Subcutaneous adipose tissue (tissue), 4 donors: ENCODE measurements around the gene PSPH. TPM values are rescaled to one million over a fixed set of nuclear protein-coding genes. Genes with fewer than 3 reads are reported as not detected.

Experiments
- CTCF ChIP-seq: fragments of 450-650 bp; IDR thresholded peaks from one replicate; pipeline ENCODE4 v1.5.1; 2016; ENCODE audit warnings: low read depth, mild to moderate bottlenecking, control low read depth, antibody characterized with exemption, moderate library complexity
- total RNA-seq, 4 donors: library from RNA; depleted of rRNA; stranded (reverse); fragments of >200 nt; gene quantifications; one replicate each; pipeline ENCODE4 v1.1.0, GENCODE V29; 2016

Gene PSPH
- total RNA-seq, 4 donors from 2014 or later, result 11.2 to 23.0 (median 13.2) TPM

GRCh38 chr7:56046721-56047445 lies 4.4 kb downstream of the PSPH start:
- no peak for TF ChIP-seq CTCF

GRCh38 chr7:56040730-56041129 lies 10.5 kb downstream of the PSPH start:
- TF ChIP-seq CTCF, result no peak

GRCh38 chr7:56033671-56034432 lies 17.4 kb downstream of the PSPH start:
- no peak for TF ChIP-seq CTCF

- no peak for TF ChIP-seq CTCF
Measured at GRCh38 chr7:56030340-56030739, 20.9 kb downstream of the PSPH start.

GRCh38 chr7:56028942-56029630 lies 22.2 kb downstream of the PSPH start:
- TF ChIP-seq CTCF, result no peak

- no peak for TF ChIP-seq CTCF
Measured at GRCh38 chr7:56026538-56026937, 24.7 kb downstream of the PSPH start.

GRCh38 chr7:56023500-56023899 lies 27.7 kb downstream of the PSPH start:
- TF ChIP-seq CTCF, result no peak
